Endothelial cell of umbilical vein (primary cell): ENCODE results near the gene ITGA7. TPM values are rescaled to one million over a fixed set of nuclear protein-coding genes. Genes with fewer than 3 reads are reported as not detected.

ENCODE experiments used
- BruUV-seq: library from RNA; stranded (reverse); fragments of 400-500 nt; replicated peaks from 2 replicates; lab custom pipeline; 2021; lab: Mats Ljungman, UMichigan
- CTCF ChIA-PET: fragments of 300-600, 350-600 bp; sonication (Branson Sonifier 250); formaldehyde crosslinking; loops from one replicate; lab custom pipeline; 2021; ENCODE audit warnings: antibody characterized with exemption, inconsistent platforms; lab: Charles Lee
- POLR2A ChIA-PET: fragments of 300-600, 350-600 bp; sonication (Branson Sonifier 250); formaldehyde crosslinking; loops from one replicate; lab custom pipeline; 2021; ENCODE audit warnings: antibody characterized with exemption, inconsistent platforms; lab: Charles Lee
- DNase-seq: peaks from one replicate; pipeline ENCODE4 v3.0.0-alpha.2; 2011; ENCODE audit warnings: low read depth, low spot score
- FAIRE-seq: peaks from 2 replicates; lab custom pipeline; 2011; peaks lifted over from hg19 to GRCh38; lab: Jason Lieb, UNC
- H2AFZ ChIP-seq: 2 replicates; pipeline ENCODE4 v1.6.0; 2012; ENCODE audit warnings: low read depth, low read length, control low read depth, inconsistent platforms
- H3K27ac ChIP-seq: 2 replicates; pipeline ENCODE4 v1.5.1; 2011; ENCODE audit warnings: low read depth, mild to moderate bottlenecking, control low read depth, low read length, moderate library complexity; ENCODE audit not compliant: insufficient read depth
- H3K27me3 ChIP-seq, 2 experiments: 2 replicates each; pipeline versions ENCODE4 v1.6.0 to v1.6.1; 2011; ENCODE audit warnings: low read length in 2 of 2, mixed read lengths in 1 of 2; ENCODE audit not compliant: control insufficient read depth in 2 of 2, insufficient read depth in 2 of 2
- H3K36me3 ChIP-seq, 2 experiments: 2 replicates in 1 of 2; 3 replicates in 1 of 2; pipeline ENCODE4 v1.5.1; 2011; ENCODE audit warnings: low read length in 2 of 2, mild to moderate bottlenecking in 1 of 2, moderate library complexity in 1 of 2; ENCODE audit not compliant: control insufficient read depth in 2 of 2, insufficient read depth in 2 of 2; ENCODE audit errors: extremely low read depth in 1 of 2
- H3K4me1 ChIP-seq: 3 replicates; pipeline ENCODE4 v1.5.1; 2011; ENCODE audit warnings: mild to moderate bottlenecking, low read length; ENCODE audit not compliant: control insufficient read depth, insufficient read depth; ENCODE audit errors: extremely low read depth
- H3K4me2 ChIP-seq: 2 replicates; pipeline ENCODE4 v1.6.1; 2011; ENCODE audit warnings: low read length, control low read depth, mixed read lengths; ENCODE audit not compliant: insufficient read depth
- H3K4me3 ChIP-seq, 3 experiments: fragments of 200-600 bp in 1 of 3; sonication (generic), shearing (Covaris generic) in 1 of 3; replicated peaks in 1 of 3; 2 replicates each; pipeline ENCODE4 v1.5.1; 2011 to 2016; ENCODE audit warnings: control low read depth in 3 of 3, low read length in 3 of 3, mild to moderate bottlenecking in 2 of 3, inconsistent platforms in 1 of 3, low read depth in 1 of 3, moderate library complexity in 1 of 3; ENCODE audit not compliant: insufficient read depth in 1 of 3
- H3K79me2 ChIP-seq: 2 replicates; pipeline ENCODE4 v1.6.0; 2012; ENCODE audit warnings: low read length, inconsistent platforms; ENCODE audit not compliant: control insufficient read depth, insufficient read depth
- H3K9ac ChIP-seq: replicated peaks from 2 replicates; pipeline ENCODE3; 2011; ENCODE audit warnings: low read length, control low read depth; ENCODE audit not compliant: insufficient read depth; ENCODE audit errors: extremely low read depth
- H3K9me1 ChIP-seq: replicated peaks from 3 replicates; pipeline ENCODE4 v1.6.0; 2011; ENCODE audit warnings: mild to moderate bottlenecking, low read length; ENCODE audit not compliant: control insufficient read depth, insufficient read depth; ENCODE audit errors: extremely low read depth
- H3K9me3 ChIP-seq: replicated peaks from 2 replicates; pipeline ENCODE4 v1.5.1; 2012; ENCODE audit warnings: low read length, inconsistent platforms; ENCODE audit not compliant: control insufficient read depth, insufficient read depth
- H4K20me1 ChIP-seq: replicated peaks from 2 replicates; pipeline ENCODE3; 2011; ENCODE audit warnings: mild to moderate bottlenecking, low read length; ENCODE audit not compliant: control insufficient read depth, insufficient read depth; ENCODE audit errors: extremely low read depth
- CTCF ChIP-seq, 2 donors: IDR thresholded peaks; 1 replicate in 1 of 2; 2 replicates in 1 of 2; pipeline ENCODE4 v1.5.1; 2011; ENCODE audit warnings: low read length in 2 of 2, mild to moderate bottlenecking in 2 of 2, moderate library complexity in 2 of 2, control low read depth in 1 of 2, inconsistent platforms in 1 of 2, low read depth in 1 of 2; ENCODE audit not compliant: insufficient read depth in 1 of 2; ENCODE audit errors: extremely low read depth in 1 of 2
- EZH2 ChIP-seq: IDR thresholded peaks from 2 replicates; pipeline ENCODE4 v1.6.1; 2012; ENCODE audit warnings: borderline replicate concordance, low read depth, mild to moderate bottlenecking, moderate library complexity, low read length, inconsistent platforms; ENCODE audit not compliant: severe bottlenecking
- FOS ChIP-seq: IDR thresholded peaks from 2 replicates; pipeline ENCODE4 v1.6.1; 2011; ENCODE audit warnings: mild to moderate bottlenecking, low read length, moderate library complexity, borderline replicate concordance; ENCODE audit not compliant: insufficient read depth
- GATA2 ChIP-seq: IDR thresholded peaks from 2 replicates; pipeline ENCODE4 v1.7.0; 2011; ENCODE audit warnings: low read depth, mild to moderate bottlenecking, moderate library complexity, mixed read lengths, low read length; ENCODE audit not compliant: insufficient read length, insufficient read depth
- JUN ChIP-seq: IDR thresholded peaks from 2 replicates; pipeline ENCODE4 v1.6.1; 2011; ENCODE audit warnings: borderline replicate concordance, low read depth; ENCODE audit not compliant: insufficient read length, insufficient read depth
- MYC ChIP-seq: IDR thresholded peaks from one replicate; pipeline ENCODE4 v1.6.1; 2011; ENCODE audit warnings: mild to moderate bottlenecking, low read depth, low read length
- POLR2A ChIP-seq: IDR thresholded peaks from 2 replicates; pipeline ENCODE4 v1.6.1; 2012; ENCODE audit warnings: low read depth, mild to moderate bottlenecking, control low read depth, low read length
- POLR2AphosphoS5 ChIP-seq: IDR thresholded peaks from 2 replicates; pipeline ENCODE4 v1.6.1; 2012; ENCODE audit warnings: low read depth, mild to moderate bottlenecking, control low read depth, low read length, moderate library complexity; ENCODE audit not compliant: insufficient read depth
- dilution Hi-C: fragments of 300-500 bp; cut with MboI; formaldehyde crosslinking; loops from one replicate; pipeline ENCODE4 v1.15.0; 2019; ENCODE audit warnings: low sequenced_read_pairs; ENCODE audit not compliant: extremely low pct_ligation_motif_present
- intact Hi-C: fragments of 100-400 bp; cut with micrococcal nuclease; formaldehyde crosslinking; loops from one replicate; pipeline ENCODE4 v1.10.0; 2022
- polyA plus RNA-seq, 4 experiments: library from polyadenylated mRNA; depleted of rRNA in 3 of 4; stranded (reverse) in 3 of 4; unstranded in 1 of 4; fragments of >200 nt; gene quantifications; 2 replicates each; pipeline versions ENCODE4 v1.2.1 to v1.2.3, GENCODE V29; 2011 to 2012; ENCODE audit warnings: missing spikeins in 1 of 4
- total RNA-seq: library from RNA; stranded (reverse); gene quantifications from 2 replicates; pipeline ENCODE4 v1.2.3, GENCODE V29; 2021
- TF ChIP-seq, protein P1 (sequence below): IDR thresholded peaks from 2 replicates; pipeline ENCODE4 v1.6.1; 2011; ENCODE audit not compliant: insufficient read depth, insufficient read length

ITGA7 gene
- total and polyA plus RNA-seq, 2 donors (not counting 3 experiments of a cell fraction or from before 2014, with no cell fraction given), result 0.41 to 0.84 TPM

DNA sequence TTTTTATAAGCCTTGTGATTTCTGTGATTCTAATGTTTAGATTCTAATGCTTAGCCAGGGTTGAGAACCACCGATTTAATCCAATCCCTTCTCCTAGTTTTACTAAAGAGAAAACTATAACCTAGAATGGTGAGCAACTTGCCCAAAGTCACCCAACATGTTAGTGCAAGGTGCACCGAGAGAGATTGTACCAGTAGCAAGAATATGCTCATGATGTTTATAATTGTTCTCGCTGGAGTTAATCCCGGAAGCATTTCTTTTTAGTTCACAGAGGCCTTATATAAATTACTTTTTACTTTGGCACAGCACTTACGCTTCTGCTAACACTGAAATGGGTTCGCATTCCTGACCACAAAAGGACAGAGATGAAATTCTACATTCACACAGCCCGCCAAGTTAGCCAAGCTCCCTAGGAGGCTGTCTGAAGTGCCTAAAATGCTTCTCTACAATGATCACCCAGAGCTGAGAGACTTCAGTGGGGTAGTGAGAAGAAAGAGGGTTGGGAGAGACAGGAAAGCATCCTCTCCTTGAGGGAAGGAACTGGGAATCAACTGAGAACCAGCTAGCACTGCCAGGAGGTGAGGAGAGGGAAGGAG, 7.6 kb upstream of the ITGA7 start:
- H3K9me1 ChIP-seq, result no peaks in the 10 kb centered on the region
- intact Hi-C loops (no loop called here), dilution Hi-C loops (no loop called here)
- no peaks in the 10 kb centered on the region for H3K9me3 ChIP-seq
- DNase-seq, result no peak
- H3K79me2 ChIP-seq, result no peaks in the 10 kb centered on the region
- POLR2A ChIA-PET, result no interaction called here
- TF ChIP-seq GATA2 (no peak), POLR2AphosphoS5 (no peak), POLR2A (no peak), MYC (no peak), EZH2 (no peak), FOS (no peak), JUN (no peak), CTCF (IDR thresholded peaks at IDR 0.05; ENCODE audit: extremely low read depth in 1 of 2, insufficient read depth in 1 of 2, low read depth in 1 of 2, low read length in 2 of 2) (no peak)
- TF ChIP-seq, protein P1, sequence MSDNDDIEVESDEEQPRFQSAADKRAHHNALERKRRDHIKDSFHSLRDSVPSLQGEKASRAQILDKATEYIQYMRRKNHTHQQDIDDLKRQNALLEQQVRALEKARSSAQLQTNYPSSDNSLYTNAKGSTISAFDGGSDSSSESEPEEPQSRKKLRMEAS, result no peak
- H3K9ac ChIP-seq, result peak overlapping the region; percentile 8
- peaks cover 17% of the 10 kb centered on the region in 2 experiments for H3K27me3 ChIP-seq
- H3K4me3 ChIP-seq, result peak overlapping the region in 2 of 3 experiments; percentile 82 to 94
- H2AFZ ChIP-seq, result peak overlapping the region; percentile 97
- H3K4me1 ChIP-seq, result peaks cover 20% of the 10 kb centered on the region
- FAIRE-seq, result no peak
- no peaks in the 10 kb centered on the region for H4K20me1 ChIP-seq
- peak overlapping the region; percentile 87 for H3K4me2 ChIP-seq
- H3K36me3 ChIP-seq, result no peaks in the 10 kb centered on the region
- BruUV-seq, result TSS peak; percentile 79
- H3K27ac ChIP-seq, result no peak overlapping the region
- CTCF ChIA-PET, result interaction anchor here (0.6 to 11.1 kb wide), 6 partner anchors 8 to 1390 kb away, joined by 3 to 151 read pairs (median 4); partner anchors contain the start of genes CD63, COPZ1 and ITGA7
